Hypothalamus (tissue), 51 donors: Measurements from ENCODE around the gene STK16.
"Not testable (repeated sequence)": the region's sequence is repeated elsewhere in the genome, so short reads cannot be mapped to it uniquely, and the experiment has no call there.

Experiments used
- DNase-seq, 51 donors: peaks; one replicate each; lab custom pipeline; 2025; lab: John Stamatoyannopoulos, UW

The STK16 gene, protein sequence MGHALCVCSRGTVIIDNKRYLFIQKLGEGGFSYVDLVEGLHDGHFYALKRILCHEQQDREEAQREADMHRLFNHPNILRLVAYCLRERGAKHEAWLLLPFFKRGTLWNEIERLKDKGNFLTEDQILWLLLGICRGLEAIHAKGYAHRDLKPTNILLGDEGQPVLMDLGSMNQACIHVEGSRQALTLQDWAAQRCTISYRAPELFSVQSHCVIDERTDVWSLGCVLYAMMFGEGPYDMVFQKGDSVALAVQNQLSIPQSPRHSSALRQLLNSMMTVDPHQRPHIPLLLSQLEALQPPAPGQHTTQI

DNA sequence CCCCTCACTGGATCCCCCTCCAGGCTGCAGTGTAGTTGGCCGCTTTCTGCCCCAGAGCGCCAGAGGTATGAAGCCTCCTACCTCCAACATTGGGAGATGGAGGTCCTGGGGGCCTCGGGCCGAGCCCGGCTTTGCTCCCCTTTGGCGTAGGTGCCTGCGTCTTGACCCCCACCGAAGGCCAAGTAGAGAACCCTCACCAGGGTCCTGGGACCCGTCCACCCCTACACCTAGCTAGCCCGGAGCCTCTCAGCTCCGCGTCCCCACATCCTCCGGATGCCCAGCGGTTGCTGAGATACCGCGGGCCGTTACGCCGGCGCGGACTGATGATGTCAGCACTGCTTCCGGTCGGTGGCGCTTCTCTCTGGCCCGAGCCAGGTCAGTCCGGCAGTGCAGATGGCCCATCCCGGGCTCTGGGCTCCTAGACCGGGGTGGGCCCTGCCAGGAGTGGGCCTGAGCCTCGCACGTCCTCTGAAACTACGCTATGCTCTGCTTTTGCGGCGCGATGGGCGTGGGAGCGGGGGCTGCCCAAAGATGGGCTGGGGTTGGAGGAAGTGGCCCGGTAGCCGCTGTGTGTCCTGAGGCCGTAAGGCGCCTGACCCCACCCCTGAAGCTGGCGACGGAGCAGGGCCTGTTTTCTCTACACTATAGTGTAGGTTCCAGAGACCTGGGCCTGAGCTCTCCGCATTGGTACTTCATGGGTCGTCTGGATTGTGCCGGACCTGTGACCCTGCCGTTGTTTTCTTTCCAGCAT lies at the start of gene STK16, which contains the start of gene GLB1L:
Gene STK16, plus strand, starts transcription at position 332 of the 751 bp plus-strand sequence. CDS start 521 bp downstream, outside the sequence.
Gene GLB1L, minus strand, starts transcription at position 297 of the 751 bp plus-strand sequence. CDS start 1,871 bp downstream, outside the sequence.
- DNase-seq: peak; percentile 36 to 97 (median 88)

DNA sequence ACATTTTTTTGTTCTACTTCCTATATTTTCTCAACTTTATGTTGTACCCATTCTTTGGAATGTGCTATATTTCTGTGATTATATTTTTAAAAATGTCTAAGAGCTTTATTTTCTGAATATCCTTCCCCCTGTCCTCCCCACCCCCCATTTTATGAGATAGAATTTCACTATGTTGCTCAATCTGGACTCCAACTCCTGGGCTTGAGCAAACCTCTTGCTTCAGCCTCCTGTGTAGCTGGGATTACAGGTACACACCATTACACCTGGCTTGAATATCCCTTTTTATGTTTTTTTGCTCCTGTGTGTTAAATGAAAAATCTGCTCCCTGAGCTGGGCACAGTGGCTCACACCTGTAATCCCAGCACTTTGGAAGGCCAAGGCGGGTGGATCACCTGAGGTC lies 47.9 kb upstream of the STK16 start:
- DNase-seq: no peak

DNA sequence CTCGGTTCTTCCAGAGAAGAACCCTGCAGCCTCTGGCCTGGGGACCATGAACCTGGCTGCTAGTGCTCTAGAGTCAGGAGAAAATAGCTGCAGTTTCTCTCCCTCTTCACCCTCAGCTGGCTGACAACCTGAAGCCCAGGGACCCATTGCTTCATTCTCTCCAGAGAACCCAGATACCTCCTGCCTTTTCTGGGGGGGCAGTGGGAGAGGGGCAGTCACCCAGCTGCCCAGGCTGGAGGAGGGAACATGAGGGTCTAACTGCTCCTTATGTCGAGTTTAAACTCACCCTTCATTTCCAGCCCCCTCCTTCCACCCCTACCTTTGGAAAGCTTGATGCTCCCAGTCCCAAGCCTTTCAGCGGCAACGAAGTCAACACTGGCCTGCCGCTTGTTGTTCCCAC lies 46.3 kb upstream of the STK16 start:
- no peak for DNase-seq

DNA sequence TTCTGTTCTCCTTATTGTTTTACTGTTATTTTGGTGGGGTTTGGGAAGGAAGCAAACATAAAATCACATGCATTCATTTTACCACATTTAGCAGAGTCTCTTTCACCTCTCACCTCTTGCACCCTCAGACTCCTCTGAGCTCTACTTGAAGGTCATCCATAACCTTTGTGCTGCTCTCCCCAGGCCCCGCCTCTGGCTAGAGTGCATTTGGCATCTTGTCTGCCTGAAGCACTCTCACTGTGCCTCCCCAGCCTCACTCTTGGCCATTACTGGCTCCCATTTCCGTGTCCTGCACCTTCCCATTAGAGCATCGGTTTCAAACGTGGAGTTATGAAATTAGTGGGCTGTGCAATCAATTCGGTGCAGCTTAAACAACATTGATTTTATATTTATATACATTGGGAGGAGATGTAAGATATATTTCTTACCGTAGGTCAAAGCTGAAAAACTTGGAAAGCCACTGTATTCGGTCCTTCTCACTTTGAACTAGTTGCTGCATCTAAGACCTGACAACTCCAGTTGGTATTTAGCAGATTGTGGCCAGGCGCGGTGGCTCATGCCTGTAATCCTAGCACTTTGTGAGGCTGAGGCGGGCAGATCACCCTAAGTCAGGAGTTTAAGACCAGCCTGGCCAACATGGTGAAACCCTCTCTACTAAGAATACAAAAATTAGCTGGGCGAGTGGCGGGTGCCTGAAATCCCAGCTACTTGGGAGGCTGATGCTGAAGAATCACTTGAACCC lies 45.6 kb upstream of the STK16 start:
- DNase-seq: no peak

DNA sequence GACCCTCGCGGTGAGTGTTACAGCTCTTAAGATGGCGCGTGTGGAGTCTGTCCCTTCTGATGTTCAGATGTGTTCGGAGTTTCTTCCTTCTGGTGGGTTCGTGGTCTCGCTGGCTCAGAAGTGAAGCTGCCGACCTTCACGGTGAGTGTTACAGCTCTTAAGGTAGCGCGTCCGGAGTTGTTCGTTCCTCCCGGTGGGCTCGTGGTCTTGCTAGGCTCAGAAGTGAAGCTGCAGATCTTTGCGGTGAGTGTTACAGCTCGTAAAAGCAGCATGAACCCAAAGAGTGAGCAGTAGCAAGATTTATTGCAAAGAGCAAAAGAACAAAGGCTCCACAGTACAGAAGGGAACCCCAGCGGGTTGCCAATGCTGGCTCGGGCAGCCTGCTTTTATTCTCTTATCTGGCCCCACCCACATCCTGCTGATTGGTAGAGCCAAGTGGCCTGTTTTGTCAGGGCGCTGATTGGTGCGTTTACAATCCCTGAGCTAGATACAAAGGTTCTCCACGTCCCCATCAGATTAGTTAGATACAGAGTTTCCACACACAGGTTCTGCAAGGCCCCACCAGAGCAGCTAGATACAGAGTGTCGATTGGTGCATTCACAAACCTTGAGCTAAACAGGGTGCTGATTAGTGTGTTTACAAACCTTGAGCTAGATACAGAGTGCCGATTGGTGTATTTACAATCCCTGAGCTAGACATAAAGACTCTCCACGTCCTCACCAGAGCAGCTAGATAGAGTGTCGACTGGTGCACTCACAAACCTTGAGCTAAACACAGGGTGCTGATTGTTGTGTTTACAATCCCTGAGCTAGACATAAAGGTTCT lies 44.6 kb upstream of the STK16 start:
- DNase-seq: peak in 3 of 51 donors; percentile 7 to 20 (median 13)

DNA sequence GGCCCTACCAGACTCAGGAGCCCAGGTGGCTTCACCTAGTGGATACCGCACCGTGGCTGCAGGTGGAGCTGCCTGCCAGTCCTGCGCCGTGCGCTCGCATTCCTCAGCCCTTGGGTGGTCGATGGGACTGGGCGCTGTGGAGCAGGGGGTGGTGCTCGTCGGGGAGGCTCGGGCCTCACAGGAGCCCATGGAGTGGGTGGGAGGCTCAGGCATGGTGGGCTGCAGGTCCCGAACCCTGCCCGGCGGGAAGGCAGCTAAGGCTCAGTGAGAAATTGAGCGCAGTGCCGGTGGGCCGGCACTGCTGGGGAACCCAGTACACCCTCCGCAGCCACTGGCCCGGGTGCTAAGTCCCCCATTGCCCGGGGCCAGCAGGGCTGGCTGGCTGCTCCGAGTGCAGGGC lies 43.9 kb upstream of the STK16 start:
- DNase-seq: not testable (repeated sequence)

DNA sequence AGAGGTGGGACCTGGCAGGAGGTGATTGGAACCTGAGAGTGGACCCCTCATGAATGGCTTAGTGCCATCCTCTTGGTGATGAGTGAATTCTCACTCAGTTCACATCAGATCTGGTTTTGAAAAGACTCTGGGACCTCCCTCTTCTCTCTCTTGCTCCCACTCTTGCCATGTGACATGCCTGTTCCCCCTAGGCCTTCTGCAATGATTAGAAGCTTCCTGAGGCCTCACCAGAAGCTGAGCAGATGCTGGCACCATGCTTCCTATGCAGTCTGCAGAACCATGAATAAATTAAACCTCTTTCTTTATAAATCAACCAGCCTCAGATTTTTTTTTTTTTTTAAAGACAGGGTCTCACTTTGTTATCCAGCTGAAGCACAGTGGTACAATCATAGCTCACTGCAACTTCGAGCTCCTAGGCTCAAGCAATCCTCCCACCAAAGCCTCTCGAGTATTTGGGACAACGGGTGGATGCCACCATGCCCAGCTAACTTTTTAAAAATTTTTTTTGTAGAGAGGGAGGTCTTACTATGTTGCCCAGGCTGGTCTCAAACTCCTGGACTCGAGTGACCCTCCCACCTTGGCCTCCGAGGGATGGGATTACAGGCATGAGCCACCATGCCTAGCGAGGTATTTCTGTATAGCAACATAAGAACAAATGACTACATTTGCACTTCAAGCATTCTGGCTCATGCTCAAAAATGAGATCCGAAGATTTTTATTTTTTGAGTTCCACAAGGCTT lies 40.7 kb upstream of the STK16 start:
- no peak for DNase-seq

DNA sequence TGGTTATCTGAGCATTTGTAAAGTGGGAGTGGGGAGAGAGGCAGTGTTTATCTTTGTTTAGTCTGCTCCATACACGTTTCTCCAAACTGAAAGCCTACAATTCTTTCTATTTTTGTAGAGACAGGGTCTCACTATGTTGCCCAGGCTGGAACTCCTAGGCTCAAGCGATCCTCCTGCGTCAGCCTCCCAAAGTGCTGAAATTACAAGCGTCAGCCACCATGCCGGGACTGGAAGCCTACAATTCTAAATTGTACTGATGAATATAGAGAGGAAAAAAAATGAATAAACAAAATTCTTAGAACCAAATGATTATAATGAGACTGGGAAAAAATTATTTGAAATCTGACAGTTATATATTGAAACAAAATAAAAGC lies 40.1 kb upstream of the STK16 start:
- DNase-seq: no peak

DNA sequence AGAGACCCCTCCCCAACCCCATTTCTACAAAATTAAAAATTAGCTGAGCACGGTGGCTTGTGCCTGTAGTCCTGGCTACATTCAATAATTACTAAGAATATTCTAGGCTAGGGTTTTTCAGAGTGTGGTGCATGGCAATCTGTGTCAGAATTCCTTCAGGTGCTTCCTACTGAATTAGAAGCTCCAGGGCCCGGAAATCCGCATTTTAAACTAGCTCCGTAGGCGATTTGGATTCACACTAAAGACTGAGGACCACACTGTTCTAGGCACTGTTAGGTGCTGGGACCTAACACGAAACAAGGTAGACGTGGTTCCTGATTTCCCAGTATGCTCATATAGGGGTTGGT lies 39.3 kb upstream of the STK16 start:
- DNase-seq: peak in 1 of 51 donors; percentile 34

DNA sequence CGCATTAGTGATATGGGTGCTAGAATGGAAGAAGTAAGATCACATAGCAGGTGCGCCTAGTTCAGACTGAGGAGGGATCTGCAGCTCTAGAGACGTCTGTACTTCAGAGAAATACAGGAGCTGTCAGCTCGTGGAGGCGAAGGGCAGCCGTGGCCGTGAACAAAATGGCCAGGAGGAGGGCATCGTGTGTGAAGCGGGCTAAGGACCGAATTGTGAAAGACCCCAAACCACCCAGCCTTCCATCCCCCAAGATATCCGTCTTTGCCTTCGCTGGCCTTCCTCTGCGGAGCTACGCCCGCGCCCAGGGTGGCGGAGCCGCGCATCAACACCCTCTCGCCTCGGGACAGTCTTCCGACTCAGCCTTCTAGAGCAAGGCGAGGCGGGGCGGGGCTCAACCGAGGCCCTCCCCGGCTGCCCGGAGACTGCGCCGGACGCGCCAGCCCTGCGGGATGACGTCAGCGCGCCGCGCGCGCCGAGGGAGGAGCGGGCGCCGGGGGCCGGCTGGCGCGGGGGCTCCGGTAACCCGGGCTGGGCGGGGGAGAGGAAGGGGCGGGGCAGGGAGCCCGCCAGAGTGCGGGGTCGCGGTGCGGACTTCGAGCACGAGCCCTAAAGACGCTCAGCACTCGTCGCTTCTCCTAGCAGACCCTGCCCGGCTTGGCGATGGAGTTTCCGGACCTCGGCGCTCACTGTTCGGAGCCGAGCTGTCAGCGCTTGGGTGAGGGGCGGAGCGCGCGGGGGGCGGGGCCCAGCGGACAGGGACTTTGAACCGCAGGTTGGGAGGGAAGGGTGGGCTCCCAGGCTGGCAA lies 38.7 kb upstream of the STK16 start, which contains the start of gene ZFAND2B:
Gene ZFAND2B, plus strand, starts transcription at position 455 of the 806 bp plus-strand sequence. Its CDS starts 206 bp downstream, at position 661.
- peak; percentile 60 to 97 (median 91) for DNase-seq

DNA sequence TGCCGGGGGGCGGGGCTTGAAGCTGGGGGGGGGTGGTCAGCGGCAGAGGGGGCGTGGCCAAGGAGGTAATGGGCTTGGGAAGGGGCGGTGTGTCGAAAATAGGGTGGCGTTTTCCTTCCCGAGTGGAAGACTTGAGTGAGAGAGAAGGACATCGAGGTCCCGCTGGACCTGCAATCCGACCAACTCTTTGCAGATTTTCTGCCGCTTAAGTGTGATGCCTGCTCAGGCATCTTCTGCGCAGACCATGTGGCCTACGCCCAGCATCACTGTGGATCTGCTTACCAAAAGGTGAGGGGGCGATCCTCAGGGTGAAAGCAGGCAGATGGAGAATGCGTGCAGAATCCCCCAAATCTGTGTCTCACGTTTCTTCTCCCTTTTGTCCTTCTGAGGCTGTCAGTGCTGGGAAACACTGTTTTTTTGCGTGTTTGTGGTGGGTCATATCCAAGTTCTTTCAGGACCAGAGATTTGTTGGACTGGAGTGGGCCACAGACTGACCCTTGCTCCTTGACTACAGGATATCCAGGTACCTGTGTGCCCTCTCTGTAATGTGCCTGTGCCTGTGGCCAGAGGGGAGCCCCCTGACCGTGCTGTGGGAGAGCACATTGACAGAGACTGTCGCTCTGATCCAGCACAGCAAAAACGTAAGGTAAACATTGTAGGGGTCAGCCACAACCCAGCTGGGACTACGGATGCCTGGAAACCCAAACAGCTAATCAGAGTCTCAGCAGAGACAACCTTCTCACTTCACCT lies 38.0 kb upstream of the STK16 start:
- peak in 3 of 51 donors; percentile 35 to 75 (median 71) for DNase-seq

DNA sequence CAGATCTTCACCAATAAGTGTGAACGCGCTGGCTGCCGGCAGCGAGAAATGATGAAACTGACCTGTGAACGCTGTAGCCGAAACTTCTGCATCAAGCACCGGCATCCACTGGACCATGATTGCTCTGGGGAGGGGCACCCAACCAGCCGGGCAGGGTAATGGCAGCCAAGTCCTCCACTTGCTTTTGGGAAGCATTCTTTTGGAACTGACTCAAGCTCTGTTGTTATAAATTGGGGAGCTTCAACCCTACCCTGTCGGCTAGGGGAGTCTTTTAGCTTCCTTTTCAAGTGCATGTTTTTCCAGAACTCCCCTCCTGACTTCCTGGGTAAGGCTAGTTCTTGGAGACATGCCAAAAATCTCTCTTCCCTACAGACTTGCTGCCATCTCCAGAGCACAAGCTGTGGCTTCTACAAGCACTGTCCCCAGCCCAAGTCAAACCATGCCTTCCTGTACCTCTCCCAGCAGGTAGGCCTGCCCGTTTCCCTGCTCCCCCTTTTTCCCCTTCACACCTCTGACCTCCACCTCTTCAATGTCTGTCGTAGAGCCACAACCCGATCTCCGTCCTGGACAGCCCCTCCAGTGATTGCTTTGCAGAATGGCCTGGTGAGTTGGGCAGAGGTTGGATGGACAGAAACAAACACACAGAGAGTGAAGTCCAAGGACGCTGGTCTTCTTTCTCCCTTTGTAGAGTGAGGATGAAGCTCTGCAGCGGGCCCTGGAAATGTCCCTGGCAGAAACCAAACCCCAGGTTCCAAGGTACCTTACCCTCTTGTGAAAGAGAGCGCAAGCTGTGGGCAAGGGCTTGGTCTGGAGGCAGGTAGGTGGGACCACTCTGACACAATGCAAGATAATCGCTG lies 37.2 kb upstream of the STK16 start:
- DNase-seq: no peak

DNA sequence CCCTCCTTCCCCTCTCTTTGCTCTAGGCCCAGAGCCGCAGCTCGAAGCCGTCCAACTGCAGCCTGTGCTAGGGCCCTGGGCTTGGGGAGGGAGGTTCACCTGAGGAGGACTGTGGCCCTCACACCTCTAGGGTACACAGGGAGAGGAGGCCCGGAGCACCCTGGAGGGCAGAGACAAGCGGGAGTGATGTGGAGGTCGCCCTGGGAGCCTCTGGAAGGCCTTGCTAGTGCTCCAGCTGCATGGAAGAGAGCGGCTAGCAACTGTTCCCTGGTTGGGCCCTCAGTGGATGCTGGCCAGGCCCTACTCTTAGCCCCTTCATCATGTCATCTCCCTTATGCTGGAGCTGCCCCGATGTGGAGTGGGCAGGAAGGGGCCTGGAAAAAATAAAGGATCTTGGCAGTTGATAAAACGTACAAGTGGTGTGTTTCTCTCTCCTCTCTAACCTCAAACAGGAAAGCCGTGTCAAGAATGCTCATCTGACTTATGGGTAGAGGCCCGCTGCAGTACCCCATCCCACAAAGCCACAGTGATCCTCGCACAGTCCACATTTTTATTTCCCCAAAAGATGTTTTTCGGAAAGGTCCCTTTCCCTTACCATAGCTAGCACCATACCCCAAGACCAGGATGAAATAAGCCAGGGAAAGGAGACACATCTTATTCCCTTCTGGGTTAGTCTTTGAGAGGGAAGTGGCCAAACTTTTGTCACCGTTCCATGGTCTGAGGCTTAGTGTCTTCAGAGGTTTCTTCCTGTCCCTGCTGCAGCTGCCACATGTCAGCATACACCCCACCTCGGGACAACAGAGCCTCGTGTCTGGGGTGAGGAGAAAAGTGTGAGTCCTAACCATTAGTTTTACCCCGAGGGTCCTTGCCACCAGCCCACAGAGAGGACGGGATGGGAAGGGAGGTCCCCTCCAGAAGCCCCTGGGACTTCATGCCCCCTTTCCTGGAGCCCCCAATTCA lies 35.8 kb upstream of the STK16 start:
- no peak for DNase-seq

DNA sequence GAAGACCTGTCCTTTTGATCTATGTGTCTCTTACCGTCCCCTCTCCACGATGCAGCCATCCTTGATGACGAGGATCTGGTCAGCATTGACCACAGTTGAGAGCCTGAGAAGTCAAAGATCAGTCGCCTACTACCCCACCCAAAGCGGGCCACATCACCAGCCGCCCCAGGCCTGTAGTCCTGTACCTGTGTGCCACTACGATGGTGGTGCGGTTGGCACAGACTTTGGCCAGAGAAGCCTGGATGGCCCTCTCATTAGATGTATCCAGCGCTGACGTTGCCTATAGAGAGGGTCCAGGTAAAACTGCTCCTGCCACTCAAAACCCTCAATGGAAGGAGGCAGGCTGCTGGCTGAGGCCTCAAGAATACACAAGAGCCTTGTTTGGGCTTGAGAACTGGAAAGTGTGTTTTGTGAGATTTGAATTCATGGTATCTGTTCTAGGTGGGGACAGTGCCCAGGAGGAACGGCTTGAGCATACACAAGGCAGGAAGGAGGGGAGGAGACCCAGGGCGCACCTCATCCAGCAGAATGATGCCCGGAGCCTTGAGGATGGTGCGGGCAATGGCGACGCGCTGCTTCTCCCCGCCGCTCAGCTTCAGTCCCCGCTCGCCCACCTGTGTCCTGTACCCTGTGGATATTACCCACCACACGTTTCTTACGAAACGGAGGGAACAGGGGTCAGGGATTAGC lies 34.9 kb upstream of the STK16 start:
- DNase-seq: no peak

DNA sequence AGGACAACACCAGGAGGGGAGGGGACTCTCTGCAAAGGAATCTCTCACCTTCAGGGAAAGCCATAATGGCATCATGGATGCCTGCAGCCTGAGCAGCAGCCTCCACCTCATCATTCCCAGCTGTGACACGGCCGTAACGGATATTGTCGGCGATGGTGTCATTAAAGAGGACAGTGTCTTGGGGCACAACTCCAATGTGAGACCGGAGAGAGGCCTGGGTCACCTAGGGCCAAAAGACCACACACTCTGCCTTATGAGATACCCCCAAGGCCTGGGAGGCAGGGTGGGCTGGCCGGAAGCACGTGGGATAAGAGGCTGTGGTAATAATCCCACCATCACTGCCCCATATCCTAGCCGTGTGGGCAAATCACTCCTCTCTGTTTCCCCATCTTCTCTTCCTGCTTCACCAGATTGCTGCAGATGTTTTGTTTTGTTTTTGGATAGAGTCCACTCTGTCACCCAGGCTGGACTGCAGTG lies 34.4 kb upstream of the STK16 start:
- DNase-seq: no peak
